Astrocyte of the spinal cord (primary cell): Measurements from ENCODE around the gene GTF3C4.
"Not testable (repeated sequence)": the region's sequence is repeated elsewhere in the genome, so short reads cannot be mapped to it uniquely, and the experiment has no call there.

Experiments used
- DNase-seq: peaks from one replicate; pipeline ENCODE4 v3.0.0; 2011; ENCODE audit warnings: low read depth, low spot score
- H3K4me3 ChIP-seq: 2 replicates; pipeline ENCODE4 v1.5.1; 2011; ENCODE audit warnings: low read depth, mild to moderate bottlenecking, low read length, moderate library complexity
- in situ Hi-C: cut with HindIII; loops from 2 replicates; pipeline ENCODE4 v1.10.0; 2017; ENCODE audit warnings: low sequenced_read_pairs
- TF ChIP-seq, protein P1 (sequence below): IDR thresholded peaks from 2 replicates; pipeline ENCODE4 v1.5.1; 2012; ENCODE audit warnings: low read depth, mild to moderate bottlenecking, low read length, inconsistent platforms

GTF3C4 gene

DNA sequence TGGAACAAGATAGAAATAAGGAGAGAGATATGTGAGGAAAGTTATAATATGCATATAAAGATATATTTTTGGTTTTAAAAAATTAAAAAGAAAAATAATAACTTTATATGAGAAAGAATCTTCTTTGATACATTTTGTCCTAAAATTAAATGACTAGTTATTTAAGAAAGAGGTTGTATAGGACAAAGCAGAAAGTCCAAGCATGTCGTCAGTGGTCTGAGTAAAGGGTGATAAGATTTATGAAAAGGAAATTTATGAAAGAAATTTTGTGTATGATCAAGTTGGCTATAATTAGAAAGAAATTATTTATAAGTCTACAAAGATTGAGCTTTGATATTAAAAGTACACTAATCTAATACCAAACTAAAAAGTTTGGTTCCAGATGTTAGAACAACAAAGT is 32.0 kb downstream of the GTF3C4 start:
- no peak overlapping the region for H3K4me3 ChIP-seq
- in situ Hi-C loops = no loop called here
- TF ChIP-seq, protein P1, sequence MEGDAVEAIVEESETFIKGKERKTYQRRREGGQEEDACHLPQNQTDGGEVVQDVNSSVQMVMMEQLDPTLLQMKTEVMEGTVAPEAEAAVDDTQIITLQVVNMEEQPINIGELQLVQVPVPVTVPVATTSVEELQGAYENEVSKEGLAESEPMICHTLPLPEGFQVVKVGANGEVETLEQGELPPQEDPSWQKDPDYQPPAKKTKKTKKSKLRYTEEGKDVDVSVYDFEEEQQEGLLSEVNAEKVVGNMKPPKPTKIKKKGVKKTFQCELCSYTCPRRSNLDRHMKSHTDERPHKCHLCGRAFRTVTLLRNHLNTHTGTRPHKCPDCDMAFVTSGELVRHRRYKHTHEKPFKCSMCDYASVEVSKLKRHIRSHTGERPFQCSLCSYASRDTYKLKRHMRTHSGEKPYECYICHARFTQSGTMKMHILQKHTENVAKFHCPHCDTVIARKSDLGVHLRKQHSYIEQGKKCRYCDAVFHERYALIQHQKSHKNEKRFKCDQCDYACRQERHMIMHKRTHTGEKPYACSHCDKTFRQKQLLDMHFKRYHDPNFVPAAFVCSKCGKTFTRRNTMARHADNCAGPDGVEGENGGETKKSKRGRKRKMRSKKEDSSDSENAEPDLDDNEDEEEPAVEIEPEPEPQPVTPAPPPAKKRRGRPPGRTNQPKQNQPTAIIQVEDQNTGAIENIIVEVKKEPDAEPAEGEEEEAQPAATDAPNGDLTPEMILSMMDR = no peak
- DNase-seq = no peak

DNA sequence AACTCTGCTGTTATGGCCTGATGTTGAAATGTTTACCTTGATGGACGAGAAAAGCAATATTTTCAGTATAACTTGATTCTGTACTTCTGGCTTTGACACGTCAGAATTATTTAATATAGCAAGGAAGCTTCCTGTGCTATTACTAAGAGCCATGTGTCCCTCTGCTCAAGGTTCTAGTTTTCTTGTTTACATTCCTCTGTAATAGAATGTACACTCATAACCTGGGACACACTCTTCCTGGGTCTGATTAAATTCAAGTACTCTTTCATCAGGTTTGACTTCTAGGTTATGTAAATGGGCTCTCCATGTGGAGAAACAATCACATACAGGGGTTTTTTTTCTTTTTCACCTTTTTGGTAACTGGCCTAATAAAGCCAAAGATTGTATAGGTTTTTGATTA is 33.1 kb downstream of the GTF3C4 start:
- in situ Hi-C loops = no loop called here
- TF ChIP-seq, protein P1 = no peak
- H3K4me3 ChIP-seq = no peak overlapping the region
- DNase-seq = no peak

DNA sequence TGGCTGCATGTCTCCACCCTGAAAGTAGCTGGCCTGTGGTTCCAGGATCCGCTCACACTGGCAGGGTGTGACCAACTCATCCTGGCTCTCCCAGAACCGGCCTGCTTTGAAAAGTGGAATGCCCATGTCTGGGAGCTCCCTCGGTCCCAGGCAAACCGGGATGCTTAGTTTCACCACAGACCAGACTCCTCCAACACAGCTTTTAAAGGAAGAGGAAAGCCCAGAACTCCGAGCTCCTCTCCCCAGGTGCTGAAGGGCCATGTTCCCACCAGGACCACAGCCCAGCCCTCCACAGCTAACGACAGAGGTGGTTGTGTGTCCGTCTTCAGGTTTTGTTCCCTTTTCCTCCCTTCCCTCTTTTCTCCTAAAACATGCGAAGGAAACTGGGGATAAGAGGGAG is 38.0 kb downstream of the GTF3C4 start:
- no peak for DNase-seq
- TF ChIP-seq, protein P1 = no peak
- in situ Hi-C loops = no loop called here
- no peak overlapping the region for H3K4me3 ChIP-seq

DNA sequence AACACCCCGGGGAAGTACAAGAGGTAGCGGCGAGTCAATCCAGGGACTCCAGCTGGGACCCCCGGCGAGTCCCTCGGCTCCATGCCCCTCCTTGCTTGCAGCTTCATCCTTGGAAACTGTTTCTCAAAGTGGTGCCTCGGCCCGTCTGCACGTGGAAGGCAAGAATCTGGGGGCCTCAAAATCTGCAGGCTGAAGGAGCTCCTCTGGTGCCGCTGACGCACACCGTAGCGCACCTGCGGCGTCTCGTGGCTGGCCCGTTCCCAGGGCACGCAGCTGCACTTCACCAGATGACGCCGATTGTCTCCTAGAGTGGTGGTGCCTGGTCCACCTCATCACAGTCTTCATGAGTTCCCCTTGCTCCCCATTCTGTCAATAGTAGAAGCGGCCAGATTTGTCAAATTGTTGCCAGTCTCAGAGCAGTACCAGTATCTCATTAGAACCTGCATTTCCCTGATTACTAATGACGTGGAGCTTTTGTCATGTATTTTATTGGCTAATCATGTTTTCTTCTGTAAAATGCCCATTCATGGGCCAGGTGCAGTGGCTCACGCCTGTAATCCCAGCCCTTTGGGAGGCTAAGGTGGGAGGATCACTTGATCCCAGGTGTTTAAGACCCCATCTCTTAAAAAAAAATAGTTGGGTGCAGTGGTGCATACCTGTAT is 38.6 kb downstream of the GTF3C4 start:
- in situ Hi-C loops = no loop called here
- TF ChIP-seq, protein P1 = no peak
- DNase-seq = no peak
- no peak overlapping the region for H3K4me3 ChIP-seq

DNA sequence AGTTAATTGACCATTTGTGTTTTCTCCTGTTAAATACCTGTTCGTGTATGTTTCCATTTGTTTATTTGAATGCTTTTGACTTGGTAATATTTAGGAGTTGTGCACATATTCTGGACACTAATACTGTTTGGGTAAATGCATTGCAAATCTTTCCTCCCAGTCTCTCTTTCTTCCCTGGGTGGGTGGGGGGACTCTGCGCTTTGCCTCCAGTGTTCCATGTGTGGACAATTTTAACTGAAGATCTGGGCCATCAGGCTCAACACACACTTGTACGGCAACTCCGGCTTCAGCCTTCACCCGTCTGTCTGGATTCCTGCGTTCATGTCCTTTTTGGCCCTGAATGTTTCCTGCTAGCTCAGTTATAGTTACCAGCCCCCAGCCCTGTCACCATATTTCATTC is 40.1 kb downstream of the GTF3C4 start:
- in situ Hi-C loops = no loop called here

DNA sequence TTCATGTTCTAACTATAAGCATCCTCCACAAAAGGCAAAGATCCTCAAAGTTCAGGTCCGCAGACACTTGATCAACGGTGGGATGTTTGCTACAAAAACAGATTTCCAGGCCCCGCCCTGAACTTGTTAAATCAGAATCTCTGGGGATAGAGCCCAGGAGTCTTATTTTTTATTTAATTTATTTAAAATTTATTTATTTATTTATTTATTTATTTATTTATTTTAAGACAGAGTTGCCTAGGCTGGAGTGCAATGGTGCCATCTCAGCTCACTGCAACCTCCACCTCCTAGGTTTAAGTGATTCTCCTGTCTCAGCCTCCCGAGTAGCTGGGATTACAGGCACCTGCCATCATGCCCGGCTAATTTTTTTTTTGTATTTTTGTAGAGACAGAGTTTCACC is 40.9 kb downstream of the GTF3C4 start:
- H3K4me3 ChIP-seq, DNase-seq, in situ Hi-C loops: not testable (repeated sequence)

More for the DNA sequence above, 40.1 kb downstream of the GTF3C4 start:
- no peak overlapping the region for H3K4me3 ChIP-seq
- TF ChIP-seq, protein P1 = no peak
- no peak for DNase-seq

DNA sequence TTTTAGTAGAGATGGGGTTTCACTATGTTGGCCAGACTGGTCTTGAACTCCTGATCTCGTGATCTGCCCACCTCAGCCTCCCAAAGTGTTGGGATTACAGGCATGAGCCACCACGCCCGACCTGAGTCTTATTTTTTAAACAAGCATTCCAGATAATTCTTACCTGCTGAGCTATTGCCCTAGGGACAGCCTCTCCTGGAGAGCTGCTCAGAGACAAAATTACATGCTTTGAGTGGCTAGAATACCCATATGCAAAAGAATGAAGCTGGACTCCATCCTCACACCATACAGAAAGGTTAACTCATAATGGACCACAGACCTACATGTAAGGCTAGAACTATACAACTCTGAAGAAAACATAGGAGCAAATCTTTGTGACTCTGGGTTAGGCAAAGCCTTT is 41.6 kb downstream of the GTF3C4 start:
- H3K4me3 ChIP-seq = no peak overlapping the region
- in situ Hi-C loops = no loop called here
- TF ChIP-seq, protein P1 = no peak
- no peak for DNase-seq
